HUES48 (cell line): Measurements from ENCODE around the gene DET1.

Source experiments
- H3K27ac ChIP-seq: one replicate; pipeline ENCODE4 v1.7.0; 2013; ENCODE audit warnings: low read depth, low read length, inconsistent platforms
- H3K27me3 ChIP-seq: 2 replicates; pipeline ENCODE4 v1.6.1; 2013; ENCODE audit warnings: mild to moderate bottlenecking, low read length; ENCODE audit not compliant: control insufficient read depth, insufficient read depth
- H3K36me3 ChIP-seq: 2 replicates; pipeline ENCODE4 v1.6.1; 2013; ENCODE audit warnings: low read length; ENCODE audit not compliant: control insufficient read depth, insufficient read depth
- H3K4me1 ChIP-seq: 2 replicates; pipeline ENCODE4 v1.6.1; 2013; ENCODE audit warnings: mild to moderate bottlenecking, low read length; ENCODE audit not compliant: control insufficient read depth, insufficient read depth
- H3K4me3 ChIP-seq: 2 replicates; pipeline ENCODE4 v1.5.1; 2013; ENCODE audit warnings: mild to moderate bottlenecking, low read depth, low read length
- H3K9ac ChIP-seq: 2 replicates; pipeline ENCODE4 v1.6.1; 2013; ENCODE audit warnings: mild to moderate bottlenecking, low read depth, low read length, moderate library complexity
- H3K9me3 ChIP-seq: 2 replicates; pipeline ENCODE4 v1.6.1; 2013; ENCODE audit warnings: low read length; ENCODE audit not compliant: control insufficient read depth, insufficient read depth

DET1 gene

DNA sequence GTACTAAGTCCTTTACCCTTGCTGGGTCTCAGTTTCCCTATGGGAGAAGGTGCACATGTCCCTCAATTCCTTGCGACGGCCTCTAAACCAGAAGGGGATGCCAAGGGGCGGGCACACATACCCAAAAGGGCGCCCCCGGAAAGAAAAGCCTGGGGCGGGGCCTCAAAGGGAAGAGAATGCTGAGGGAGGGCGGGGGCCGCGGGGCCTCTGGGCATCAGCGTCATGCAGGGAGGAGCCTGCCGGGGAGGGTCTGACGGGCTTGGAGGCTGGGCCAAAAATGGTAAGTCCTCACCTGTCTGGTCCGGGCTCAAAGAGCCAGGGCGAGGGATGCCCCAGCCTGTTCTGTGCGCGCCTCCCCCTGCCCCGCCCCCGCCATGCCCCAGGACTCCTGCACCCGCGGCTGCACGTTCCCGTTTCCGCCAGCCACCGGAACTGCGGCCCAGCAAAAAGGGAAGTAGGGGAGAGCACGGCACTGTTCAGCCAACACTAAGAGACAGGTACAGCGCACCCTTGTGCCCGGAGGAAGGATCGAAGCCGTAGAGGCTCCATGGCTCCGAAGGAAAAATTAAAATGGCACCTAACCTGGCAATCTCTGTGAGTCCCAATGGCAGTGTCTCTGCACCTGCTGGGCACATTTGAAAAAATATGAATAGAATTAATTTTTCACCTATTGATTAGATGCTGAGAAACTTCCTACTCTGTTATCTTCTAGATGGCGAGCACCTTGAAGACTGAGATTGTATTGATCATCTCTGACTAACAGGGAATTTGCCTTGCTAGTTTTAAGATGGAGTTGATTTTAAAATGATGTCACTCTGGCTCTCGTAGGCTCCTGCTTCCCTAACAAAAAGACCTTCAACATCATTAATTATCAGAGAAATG is at the start of gene DET1:
Gene DET1, minus strand, starts transcription at position 434 of the 882 bp plus-strand sequence. CDS start 14,976 bp downstream, outside the sequence.
- Histone ChIP-seq H3K4me3 (peak within 1 kb of the TSS; percentile 78), H3K9me3 (no peaks in the 10 kb centered on the region), H3K4me1 (peaks cover 28% of the 10 kb centered on the region), H3K27me3 (no peaks in the 10 kb centered on the region), H3K36me3 (no peaks in the 10 kb centered on the region; the same call in 1 of the 2 replicates), H3K27ac (peak within 1 kb of the TSS; percentile 95), H3K9ac (peak within 1 kb of the TSS; percentile 75)

DNA sequence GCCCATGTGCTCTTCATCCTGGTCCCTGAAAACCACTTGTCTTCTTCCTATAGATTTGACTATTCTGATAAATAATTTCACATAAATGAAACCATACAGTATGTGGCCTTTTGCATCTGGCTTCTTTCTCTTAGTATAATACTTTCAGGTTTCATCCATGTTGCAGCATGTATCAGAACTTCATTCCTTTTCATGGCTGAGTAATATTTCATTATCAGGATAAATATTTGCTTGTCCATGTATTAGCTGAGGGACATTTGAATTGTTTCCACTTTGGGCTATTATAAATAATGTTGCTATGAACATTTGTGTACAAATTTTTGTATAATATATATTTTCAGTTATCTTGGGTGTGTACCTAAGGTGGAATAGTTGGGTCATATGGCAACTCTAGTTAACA is 44.9 kb upstream of the DET1 start:
- Histone ChIP-seq H3K27me3 (no peaks in the 10 kb centered on the region), H3K4me1 (no peaks in the 10 kb centered on the region), H3K36me3 (no peaks in the 10 kb centered on the region), H3K27ac (no peak overlapping the region), H3K9me3 (no peaks in the 10 kb centered on the region), H3K4me3 (no peak overlapping the region), H3K9ac (no peak overlapping the region)

DNA sequence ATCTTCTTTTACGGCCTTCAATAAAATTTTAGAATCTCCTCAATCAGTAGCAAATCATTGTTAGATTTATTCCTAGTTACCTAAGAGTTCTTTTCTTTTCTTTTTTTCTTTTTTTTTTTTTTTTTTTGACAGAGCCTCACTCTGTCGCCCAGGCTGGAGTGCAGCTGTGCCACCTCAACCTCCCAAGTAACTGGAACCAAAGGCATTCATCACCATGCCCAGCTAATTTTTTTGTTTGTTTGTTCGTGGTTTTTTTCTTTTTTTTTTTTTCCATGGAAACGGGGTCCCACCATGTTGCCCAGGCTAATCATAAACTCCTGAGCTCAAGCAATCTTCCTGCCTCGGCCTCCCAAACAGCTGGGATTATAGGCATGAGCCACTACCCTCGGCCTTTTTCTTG is 44.3 kb upstream of the DET1 start:
- H3K9ac ChIP-seq, result no peak overlapping the region
- H3K27me3 ChIP-seq, result no peaks in the 10 kb centered on the region

DNA sequence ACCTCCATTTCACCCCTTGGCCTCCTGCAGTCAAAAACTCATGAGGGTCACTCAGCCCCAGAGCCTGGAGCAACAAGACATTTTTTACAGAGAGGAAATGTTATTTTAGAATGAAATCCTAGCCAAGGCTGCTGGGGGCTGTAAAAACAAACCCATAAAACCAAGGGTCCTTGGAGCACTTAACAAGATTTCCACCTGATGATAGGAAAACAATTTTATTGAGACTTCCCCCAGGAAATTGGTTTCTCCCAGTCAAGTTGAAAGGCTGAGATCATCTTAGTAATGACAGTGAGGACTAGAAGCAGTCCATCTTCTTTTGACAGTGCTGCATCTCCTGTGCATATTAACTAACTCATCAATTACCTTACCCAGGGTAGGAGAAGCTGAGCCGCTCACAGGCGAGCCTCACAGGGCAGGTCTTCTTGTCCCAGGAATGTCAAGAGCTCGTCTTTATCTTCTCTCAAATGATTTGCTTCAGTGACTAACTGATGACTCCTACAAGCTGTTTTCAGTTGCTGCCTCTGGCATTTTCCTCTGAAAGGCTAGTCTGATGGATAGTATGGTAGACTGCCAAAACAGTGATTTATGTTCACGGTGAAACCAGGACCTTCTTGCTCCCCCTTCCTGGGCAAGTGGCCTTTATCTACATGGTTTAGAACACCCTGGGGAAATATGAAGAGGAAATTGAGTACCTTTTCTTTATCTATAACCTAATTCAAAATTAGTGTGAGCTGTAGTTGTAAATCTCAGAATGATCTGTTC is 40.1 kb upstream of the DET1 start:
- Histone ChIP-seq H3K4me1 (no peaks in the 10 kb centered on the region), H3K36me3 (no peaks in the 10 kb centered on the region), H3K9me3 (no peaks in the 10 kb centered on the region), H3K27me3 (no peaks in the 10 kb centered on the region), H3K9ac (no peak overlapping the region), H3K4me3 (no peak overlapping the region), H3K27ac (no peak overlapping the region)

More for the DNA sequence above, 44.3 kb upstream of the DET1 start:
- H3K36me3 ChIP-seq, result no peaks in the 10 kb centered on the region
- no peaks in the 10 kb centered on the region for H3K9me3 ChIP-seq
- no peak overlapping the region for H3K27ac ChIP-seq
- H3K4me3 ChIP-seq, result no peak overlapping the region
- no peaks in the 10 kb centered on the region for H3K4me1 ChIP-seq

DNA sequence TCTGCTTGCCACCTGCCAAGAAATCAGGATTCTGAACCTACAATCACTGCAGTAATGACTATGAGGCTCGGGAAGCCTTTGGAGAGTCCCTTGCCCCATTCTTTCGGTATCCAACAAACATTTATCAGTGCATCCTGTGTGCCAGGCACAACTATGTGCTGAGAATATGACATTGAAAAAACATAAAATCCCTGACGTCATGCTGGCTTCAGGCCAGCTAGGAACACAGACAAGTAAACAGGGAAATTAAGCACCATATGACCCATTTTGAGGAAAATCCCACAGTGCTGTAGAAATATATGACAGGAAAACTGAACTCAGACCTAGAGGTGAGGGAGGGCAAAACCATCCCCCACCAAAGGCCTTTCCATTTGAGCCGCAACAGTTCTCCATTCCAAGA is 34.1 kb upstream of the DET1 start:
- Histone ChIP-seq H3K27ac (no peak overlapping the region), H3K4me1 (no peaks in the 10 kb centered on the region), H3K27me3 (no peaks in the 10 kb centered on the region), H3K4me3 (no peak overlapping the region), H3K9me3 (no peaks in the 10 kb centered on the region), H3K36me3 (no peaks in the 10 kb centered on the region), H3K9ac (no peak overlapping the region)

DNA sequence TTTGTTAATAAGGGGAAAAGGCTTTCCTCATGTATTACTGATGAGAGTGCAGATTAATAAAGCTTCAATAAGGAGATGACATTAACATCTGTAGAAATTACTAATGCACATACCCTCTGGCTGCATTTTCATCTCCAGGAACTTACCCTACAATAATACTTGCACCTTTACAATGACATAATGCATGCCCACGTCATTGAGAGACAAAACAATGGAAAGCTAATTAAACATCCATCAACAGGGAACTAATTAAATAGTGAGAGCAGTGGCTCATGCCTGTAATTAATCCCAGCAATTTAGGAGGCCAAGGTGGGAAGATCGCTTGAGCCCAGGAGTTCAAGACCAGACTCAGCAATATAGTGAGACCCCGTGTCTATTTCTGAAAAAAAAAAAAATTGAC is 32.8 kb upstream of the DET1 start:
- Histone ChIP-seq H3K9me3 (no peaks in the 10 kb centered on the region), H3K9ac (no peak overlapping the region), H3K27me3 (no peaks in the 10 kb centered on the region), H3K4me1 (peaks cover 4% of the 10 kb centered on the region; the same call in 1 of the 2 replicates), H3K4me3 (no peak overlapping the region), H3K36me3 (no peaks in the 10 kb centered on the region), H3K27ac (no peak overlapping the region)

DNA sequence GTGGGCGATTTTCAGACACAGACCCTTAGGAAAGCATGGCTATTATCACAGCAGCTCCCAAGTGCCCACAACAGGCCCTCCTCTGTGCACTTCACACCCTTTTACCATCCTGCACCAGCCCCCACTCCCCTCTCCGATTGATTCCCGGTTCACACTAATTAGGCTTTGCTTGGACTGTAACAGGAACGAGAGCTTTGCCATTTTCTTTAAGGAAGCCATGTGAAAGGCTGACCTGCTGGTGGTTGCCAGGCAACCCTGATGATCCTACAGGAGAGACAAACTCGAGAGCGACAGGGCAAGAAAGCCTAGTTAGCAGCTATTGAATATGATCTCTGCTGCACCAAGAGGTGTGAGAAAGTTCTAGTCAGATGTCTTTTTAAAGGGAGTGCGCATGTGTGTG is 28.2 kb upstream of the DET1 start:
- no peaks in the 10 kb centered on the region for H3K27me3 ChIP-seq
- no peak overlapping the region for H3K27ac ChIP-seq
- no peak overlapping the region for H3K4me3 ChIP-seq
- H3K9me3 ChIP-seq, result no peaks in the 10 kb centered on the region
- H3K36me3 ChIP-seq, result no peaks in the 10 kb centered on the region
- H3K9ac ChIP-seq, result no peak overlapping the region
- H3K4me1 ChIP-seq, result peaks cover 4% of the 10 kb centered on the region; the same call in 1 of the 2 replicates

DNA sequence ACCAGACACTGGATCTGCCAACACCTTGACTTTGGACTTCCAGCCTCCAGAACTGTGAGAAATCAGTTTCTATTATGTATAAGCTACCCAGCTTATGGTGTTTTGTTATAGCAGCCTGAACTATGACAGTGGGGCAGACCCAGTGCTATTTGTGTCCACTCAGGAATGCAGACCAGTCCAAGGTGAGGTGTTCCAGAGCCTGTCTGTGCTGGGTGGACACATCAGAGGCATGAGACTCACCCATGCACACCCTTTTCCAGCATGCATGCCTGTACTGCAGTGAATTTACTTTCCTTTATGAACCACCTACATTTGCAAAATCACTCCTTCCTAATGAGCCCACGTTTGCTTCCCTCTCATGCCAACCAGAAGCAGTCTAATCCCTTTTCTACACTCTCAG is 27.6 kb upstream of the DET1 start:
- Histone ChIP-seq H3K9ac (no peak overlapping the region), H3K9me3 (no peaks in the 10 kb centered on the region), H3K4me1 (peaks cover 4% of the 10 kb centered on the region; the same call in 1 of the 2 replicates), H3K4me3 (no peak overlapping the region), H3K36me3 (no peaks in the 10 kb centered on the region), H3K27ac (no peak overlapping the region), H3K27me3 (no peaks in the 10 kb centered on the region)

DNA sequence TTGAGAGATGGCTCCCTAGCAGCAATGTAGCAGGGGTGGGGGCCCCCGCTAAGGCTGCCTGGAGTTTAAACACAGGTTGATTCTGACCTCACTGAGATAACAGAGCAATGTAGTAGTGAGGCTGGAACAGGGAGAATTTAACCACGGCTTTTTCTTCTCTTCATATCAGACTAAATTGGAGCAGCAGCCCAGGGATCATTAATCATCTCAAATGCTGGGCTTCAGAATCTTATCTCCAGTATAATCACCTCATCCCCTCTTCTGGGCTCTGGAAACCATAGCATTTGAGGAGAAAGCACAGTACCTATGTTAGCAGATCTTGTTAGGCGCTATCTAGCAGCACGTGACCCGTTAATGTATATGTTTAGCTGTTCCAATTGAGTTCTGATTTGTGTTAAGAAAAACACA is 25.4 kb upstream of the DET1 start:
- Histone ChIP-seq H3K27me3 (no peaks in the 10 kb centered on the region), H3K9me3 (no peaks in the 10 kb centered on the region), H3K27ac (no peak overlapping the region), H3K4me3 (no peak overlapping the region), H3K4me1 (peaks cover 4% of the 10 kb centered on the region; the same call in 1 of the 2 replicates), H3K36me3 (no peaks in the 10 kb centered on the region), H3K9ac (no peak overlapping the region)

DNA sequence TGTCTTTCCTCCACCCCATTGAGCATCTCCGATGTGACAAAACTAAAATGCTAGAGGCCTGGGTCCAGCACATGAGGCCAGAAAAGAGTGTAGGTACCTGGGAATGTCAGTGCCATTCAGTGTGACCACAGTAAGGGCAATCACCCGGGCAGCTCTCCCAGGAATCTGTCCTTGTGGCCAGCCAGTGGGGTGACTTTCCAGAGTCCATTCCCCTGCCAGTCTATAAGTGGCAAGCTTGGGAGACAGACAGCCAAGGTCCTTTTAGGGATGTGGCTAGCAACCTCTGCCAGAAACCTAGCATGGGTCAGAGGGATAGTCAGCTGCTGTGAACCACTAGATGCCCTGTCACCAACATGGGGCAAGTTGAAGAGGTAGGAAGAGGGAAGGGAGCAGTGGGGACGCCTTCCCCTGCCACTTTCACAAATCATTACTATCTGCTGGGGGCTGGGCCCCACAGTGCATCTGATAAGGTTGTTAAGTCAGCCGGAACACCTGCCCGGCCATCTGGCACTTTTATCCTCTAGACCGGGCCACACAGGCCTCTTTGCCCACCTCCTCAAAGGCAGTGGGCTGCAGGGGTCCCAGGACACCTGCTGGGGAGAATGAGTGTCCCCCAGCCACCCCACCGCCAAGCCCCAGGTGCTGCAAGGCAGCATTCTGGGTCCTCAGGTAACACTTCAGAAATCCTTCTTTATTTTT is 24.8 kb upstream of the DET1 start:
- Histone ChIP-seq H3K27ac (no peak overlapping the region), H3K4me1 (peaks cover 4% of the 10 kb centered on the region; the same call in 1 of the 2 replicates), H3K27me3 (no peaks in the 10 kb centered on the region), H3K9me3 (no peaks in the 10 kb centered on the region), H3K9ac (no peak overlapping the region), H3K36me3 (no peaks in the 10 kb centered on the region), H3K4me3 (no peak overlapping the region)
